Endothelial cell of umbilical vein (primary cell): Measurements from ENCODE around the gene B4GALNT3. TPM values are rescaled to one million over a fixed set of nuclear protein-coding genes. Genes with fewer than 3 reads are reported as not detected.

Source experiments
- Bru-seq: library from RNA; stranded (reverse); fragments of 400-500 nt; gene quantifications from one replicate; lab custom pipeline; 2021; lab: Mats Ljungman, UMichigan
- BruChase-seq, 2 experiments: library from RNA; stranded (reverse); fragments of 400-500 nt; gene quantifications; one replicate each; lab custom pipeline; 2021; lab: Mats Ljungman, UMichigan
- BruUV-seq: library from RNA; stranded (reverse); fragments of 400-500 nt; replicated peaks from 2 replicates; lab custom pipeline; 2021; lab: Mats Ljungman, UMichigan
- CTCF ChIA-PET: fragments of 300-600, 350-600 bp; sonication (Branson Sonifier 250); formaldehyde crosslinking; loops from one replicate; lab custom pipeline; 2021; ENCODE audit warnings: antibody characterized with exemption, inconsistent platforms; lab: Charles Lee
- POLR2A ChIA-PET: fragments of 300-600, 350-600 bp; sonication (Branson Sonifier 250); formaldehyde crosslinking; loops from one replicate; lab custom pipeline; 2021; ENCODE audit warnings: antibody characterized with exemption, inconsistent platforms; lab: Charles Lee
- DNase-seq: peaks from one replicate; pipeline ENCODE4 v3.0.0-alpha.2; 2011; ENCODE audit warnings: low read depth, low spot score
- FAIRE-seq: peaks from 2 replicates; lab custom pipeline; 2011; peaks lifted over from hg19 to GRCh38; lab: Jason Lieb, UNC
- H2AFZ ChIP-seq: 2 replicates; pipeline ENCODE4 v1.6.0; 2012; ENCODE audit warnings: low read depth, low read length, control low read depth, inconsistent platforms
- H3K27ac ChIP-seq: 2 replicates; pipeline ENCODE4 v1.5.1; 2011; ENCODE audit warnings: low read depth, mild to moderate bottlenecking, control low read depth, low read length, moderate library complexity; ENCODE audit not compliant: insufficient read depth
- H3K27me3 ChIP-seq, 2 experiments: 2 replicates each; pipeline versions ENCODE4 v1.6.0 to v1.6.1; 2011; ENCODE audit warnings: low read length in 2 of 2, mixed read lengths in 1 of 2; ENCODE audit not compliant: control insufficient read depth in 2 of 2, insufficient read depth in 2 of 2
- H3K36me3 ChIP-seq, 2 experiments: 2 replicates in 1 of 2; 3 replicates in 1 of 2; pipeline ENCODE4 v1.5.1; 2011; ENCODE audit warnings: low read length in 2 of 2, mild to moderate bottlenecking in 1 of 2, moderate library complexity in 1 of 2; ENCODE audit not compliant: control insufficient read depth in 2 of 2, insufficient read depth in 2 of 2; ENCODE audit errors: extremely low read depth in 1 of 2
- H3K4me1 ChIP-seq: 3 replicates; pipeline ENCODE4 v1.5.1; 2011; ENCODE audit warnings: mild to moderate bottlenecking, low read length; ENCODE audit not compliant: control insufficient read depth, insufficient read depth; ENCODE audit errors: extremely low read depth
- H3K4me2 ChIP-seq: 2 replicates; pipeline ENCODE4 v1.6.1; 2011; ENCODE audit warnings: low read length, control low read depth, mixed read lengths; ENCODE audit not compliant: insufficient read depth
- H3K4me3 ChIP-seq, 3 experiments: fragments of 200-600 bp in 1 of 3; sonication (generic), shearing (Covaris generic) in 1 of 3; replicated peaks in 1 of 3; 2 replicates each; pipeline ENCODE4 v1.5.1; 2011 to 2016; ENCODE audit warnings: control low read depth in 3 of 3, low read length in 3 of 3, mild to moderate bottlenecking in 2 of 3, inconsistent platforms in 1 of 3, low read depth in 1 of 3, moderate library complexity in 1 of 3; ENCODE audit not compliant: insufficient read depth in 1 of 3
- H3K79me2 ChIP-seq: 2 replicates; pipeline ENCODE4 v1.6.0; 2012; ENCODE audit warnings: low read length, inconsistent platforms; ENCODE audit not compliant: control insufficient read depth, insufficient read depth
- H3K9ac ChIP-seq: replicated peaks from 2 replicates; pipeline ENCODE3; 2011; ENCODE audit warnings: low read length, control low read depth; ENCODE audit not compliant: insufficient read depth; ENCODE audit errors: extremely low read depth
- H3K9me1 ChIP-seq: replicated peaks from 3 replicates; pipeline ENCODE4 v1.6.0; 2011; ENCODE audit warnings: mild to moderate bottlenecking, low read length; ENCODE audit not compliant: control insufficient read depth, insufficient read depth; ENCODE audit errors: extremely low read depth
- H3K9me3 ChIP-seq: replicated peaks from 2 replicates; pipeline ENCODE4 v1.5.1; 2012; ENCODE audit warnings: low read length, inconsistent platforms; ENCODE audit not compliant: control insufficient read depth, insufficient read depth
- H4K20me1 ChIP-seq: replicated peaks from 2 replicates; pipeline ENCODE3; 2011; ENCODE audit warnings: mild to moderate bottlenecking, low read length; ENCODE audit not compliant: control insufficient read depth, insufficient read depth; ENCODE audit errors: extremely low read depth
- EZH2 ChIP-seq: IDR thresholded peaks from 2 replicates; pipeline ENCODE4 v1.6.1; 2012; ENCODE audit warnings: borderline replicate concordance, low read depth, mild to moderate bottlenecking, moderate library complexity, low read length, inconsistent platforms; ENCODE audit not compliant: severe bottlenecking
- JUN ChIP-seq: IDR thresholded peaks from 2 replicates; pipeline ENCODE4 v1.6.1; 2011; ENCODE audit warnings: borderline replicate concordance, low read depth; ENCODE audit not compliant: insufficient read length, insufficient read depth
- MAX ChIP-seq: IDR thresholded peaks from 2 replicates; pipeline ENCODE4 v1.6.1; 2011; ENCODE audit not compliant: insufficient read depth, insufficient read length
- MYC ChIP-seq: IDR thresholded peaks from one replicate; pipeline ENCODE4 v1.6.1; 2011; ENCODE audit warnings: mild to moderate bottlenecking, low read depth, low read length
- POLR2A ChIP-seq: IDR thresholded peaks from 2 replicates; pipeline ENCODE4 v1.6.1; 2012; ENCODE audit warnings: low read depth, mild to moderate bottlenecking, control low read depth, low read length
- dilution Hi-C: fragments of 300-500 bp; cut with MboI; formaldehyde crosslinking; loops from one replicate; pipeline ENCODE4 v1.15.0; 2019; ENCODE audit warnings: low sequenced_read_pairs; ENCODE audit not compliant: extremely low pct_ligation_motif_present
- intact Hi-C: fragments of 100-400 bp; cut with micrococcal nuclease; formaldehyde crosslinking; loops from one replicate; pipeline ENCODE4 v1.10.0; 2022
- long read RNA-seq: library from polyadenylated mRNA; stranded (forward); transcript quantifications from one replicate; pipeline ENCODE4 v2.0.0, GENCODE V29; 2021
- polyA minus RNA-seq, 3 experiments: library from RNA; depleted of rRNA, polyadenylated mRNA; stranded (reverse); fragments of >200 nt; gene quantifications; 1 replicate in 1 of 3; 2 replicates in 2 of 3; pipeline ENCODE4 v1.2.3, GENCODE V29; 2011
- polyA plus RNA-seq, 4 experiments: library from polyadenylated mRNA; depleted of rRNA in 3 of 4; stranded (reverse) in 3 of 4; unstranded in 1 of 4; fragments of >200 nt; gene quantifications; 2 replicates each; pipeline versions ENCODE4 v1.2.1 to v1.2.3, GENCODE V29; 2011 to 2012; ENCODE audit warnings: missing spikeins in 1 of 4
- total RNA-seq: library from RNA; stranded (reverse); gene quantifications from 2 replicates; pipeline ENCODE4 v1.2.3, GENCODE V29; 2021
- TF ChIP-seq, protein P1 (sequence below), 2 donors: IDR thresholded peaks; 1 replicate in 1 of 2; 2 replicates in 1 of 2; pipeline ENCODE4 v1.5.1; 2011; ENCODE audit warnings: low read length in 2 of 2, mild to moderate bottlenecking in 2 of 2, moderate library complexity in 2 of 2, control low read depth in 1 of 2, inconsistent platforms in 1 of 2, low read depth in 1 of 2; ENCODE audit not compliant: insufficient read depth in 1 of 2; ENCODE audit errors: extremely low read depth in 1 of 2

The B4GALNT3 gene
- not detected in 2 replicates for total RNA-seq
- 0.07 TPM in 1 of 2 replicates, not detected in the other for polyA plus RNA-seq
- not detected in 2 replicates for polyA plus RNA-seq (2011; cell fraction: cytosol; rRNA removed)
- polyA plus RNA-seq (2011; cell fraction: nucleus; rRNA removed): 0.11 TPM in 1 of 2 replicates, not detected in the other
- 0.33 and 1.5 TPM in 2 replicates for polyA plus RNA-seq (2012)
- polyA minus RNA-seq: 0.08 TPM in 1 of 2 replicates, not detected in the other
- not detected for polyA minus RNA-seq (2011; cell fraction: cytosol; rRNA and poly(A)+ RNA removed)
- polyA minus RNA-seq (2011; cell fraction: nucleus; rRNA and poly(A)+ RNA removed): not detected in 2 replicates
- percentile 6 among the genes with signal in this experiment for Bru-seq, nascent RNA
- BruChase-seq, experiment 1, labeled RNA remaining after a 6-hour chase: percentile 6 among the genes with signal in this experiment
- percentile 4 among the genes with signal in this experiment for BruChase-seq, experiment 2, labeled RNA remaining after a 2-hour chase
- long read RNA-seq: 0 reads

- H3K9ac ChIP-seq: no peak within 1 kb of the TSS
- no peak within 1 kb of the TSS for H2AFZ ChIP-seq
- DNase-seq: no peak
- no peaks in the 10 kb centered on the region for H3K36me3 ChIP-seq
- intact Hi-C loops (no loop called here), dilution Hi-C loops (no loop called here)
- peak within 1 kb of the TSS in 1 of 3 experiments; percentile 31 for H3K4me3 ChIP-seq
- no peaks in the 10 kb centered on the region for H3K9me3 ChIP-seq
- no peaks in the 10 kb centered on the region for H3K4me1 ChIP-seq
- ChIA-PET CTCF (interaction anchor here (3.1 kb wide), 1 partner anchor 17 kb away, joined by 12 read pairs; no protein-coding TSS in a partner anchor), POLR2A (no interaction called here)
- no peak within 1 kb of the TSS for H3K4me2 ChIP-seq
- no peak for FAIRE-seq
- TF ChIP-seq POLR2A (no peak), JUN (no peak), MAX (no peak), MYC (no peak), EZH2 (no peak)
- TF ChIP-seq, protein P1, sequence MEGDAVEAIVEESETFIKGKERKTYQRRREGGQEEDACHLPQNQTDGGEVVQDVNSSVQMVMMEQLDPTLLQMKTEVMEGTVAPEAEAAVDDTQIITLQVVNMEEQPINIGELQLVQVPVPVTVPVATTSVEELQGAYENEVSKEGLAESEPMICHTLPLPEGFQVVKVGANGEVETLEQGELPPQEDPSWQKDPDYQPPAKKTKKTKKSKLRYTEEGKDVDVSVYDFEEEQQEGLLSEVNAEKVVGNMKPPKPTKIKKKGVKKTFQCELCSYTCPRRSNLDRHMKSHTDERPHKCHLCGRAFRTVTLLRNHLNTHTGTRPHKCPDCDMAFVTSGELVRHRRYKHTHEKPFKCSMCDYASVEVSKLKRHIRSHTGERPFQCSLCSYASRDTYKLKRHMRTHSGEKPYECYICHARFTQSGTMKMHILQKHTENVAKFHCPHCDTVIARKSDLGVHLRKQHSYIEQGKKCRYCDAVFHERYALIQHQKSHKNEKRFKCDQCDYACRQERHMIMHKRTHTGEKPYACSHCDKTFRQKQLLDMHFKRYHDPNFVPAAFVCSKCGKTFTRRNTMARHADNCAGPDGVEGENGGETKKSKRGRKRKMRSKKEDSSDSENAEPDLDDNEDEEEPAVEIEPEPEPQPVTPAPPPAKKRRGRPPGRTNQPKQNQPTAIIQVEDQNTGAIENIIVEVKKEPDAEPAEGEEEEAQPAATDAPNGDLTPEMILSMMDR (IDR thresholded peaks at IDR 0.05; ENCODE audit: extremely low read depth in 1 of 2, insufficient read depth in 1 of 2, low read depth in 1 of 2, low read length in 2 of 2): no peak
- H3K9me1 ChIP-seq: no peaks in the 10 kb centered on the region
- no peaks in the 10 kb centered on the region for H4K20me1 ChIP-seq
- H3K27ac ChIP-seq: no peak within 1 kb of the TSS
- H3K27me3 ChIP-seq: peaks cover 66 to 87% of the 10 kb centered on the region in 2 experiments
- BruUV-seq: no TSS peak
- H3K79me2 ChIP-seq: no peaks in the 10 kb centered on the region
These were observed at the start of gene B4GALNT3 for GRCh38 chr12:459430-460258. Gene B4GALNT3 (plus strand): TSS chr12:459939. CDS start chr12:460377, 438 bp downstream.
